HK-2 (cell line): ENCODE measurements around the gene RASA2.
"Not testable (repeated sequence)": the region's sequence is repeated elsewhere in the genome, so short reads cannot be mapped to it uniquely, and the experiment has no call there.

Experiments
- DNase-seq: peaks from one replicate; pipeline ENCODE4 v3.0.0-alpha.2; 2018; ENCODE audit not compliant: unreplicated experiment

Gene RASA2

GRCh38 chr3:141493184-141493583 lies 6.4 kb downstream of the RASA2 start:
- no peak for DNase-seq

GRCh38 chr3:141497589-141497988 lies 10.8 kb downstream of the RASA2 start:
- DNase-seq = not testable (repeated sequence)

GRCh38 chr3:141498598-141499223 lies 11.9 kb downstream of the RASA2 start:
- DNase-seq = no peak

- DNase-seq = no peak
Measured at GRCh38 chr3:141499284-141499683, 12.5 kb downstream of the RASA2 start.

- no peak for DNase-seq
Measured at GRCh38 chr3:141499965-141500364, 13.1 kb downstream of the RASA2 start.

- DNase-seq = no peak
Measured at GRCh38 chr3:141500397-141500796, 13.6 kb downstream of the RASA2 start.

- no peak for DNase-seq
Measured at GRCh38 chr3:141505166-141505565, 18.3 kb downstream of the RASA2 start.

- DNase-seq = no peak
Measured at GRCh38 chr3:141506071-141506470, 19.2 kb downstream of the RASA2 start.

GRCh38 chr3:141507392-141508066 lies 20.7 kb downstream of the RASA2 start:
- DNase-seq = no peak

- no peak for DNase-seq
Measured at GRCh38 chr3:141508067-141508436, 21.2 kb downstream of the RASA2 start.

GRCh38 chr3:141511361-141511760 lies 24.5 kb downstream of the RASA2 start:
- DNase-seq = no peak

- DNase-seq = no peak
Measured at GRCh38 chr3:141514382-141514781, 27.6 kb downstream of the RASA2 start.

GRCh38 chr3:141519587-141519986 lies 32.8 kb downstream of the RASA2 start:
- DNase-seq = no peak

GRCh38 chr3:141521781-141522180 lies 35.0 kb downstream of the RASA2 start:
- DNase-seq = no peak

GRCh38 chr3:141523615-141524375 lies 37.0 kb downstream of the RASA2 start:
- no peak for DNase-seq

- DNase-seq = no peak
Measured at GRCh38 chr3:141524988-141525387, 38.2 kb downstream of the RASA2 start.

- no peak for DNase-seq
Measured at GRCh38 chr3:141525814-141526213, 39.0 kb downstream of the RASA2 start.

- no peak for DNase-seq
Measured at GRCh38 chr3:141526709-141527108, 39.9 kb downstream of the RASA2 start.

- no peak for DNase-seq
Measured at GRCh38 chr3:141528800-141529199, 42.0 kb downstream of the RASA2 start.

GRCh38 chr3:141529256-141529655 lies 42.4 kb downstream of the RASA2 start:
- no peak for DNase-seq

- DNase-seq = no peak
Measured at GRCh38 chr3:141529717-141530414, 43.0 kb downstream of the RASA2 start.

- DNase-seq = no peak
Measured at GRCh38 chr3:141530415-141530768, 43.6 kb downstream of the RASA2 start.

GRCh38 chr3:141532609-141533008 lies 45.8 kb downstream of the RASA2 start:
- no peak for DNase-seq
